GM19351 (cell line): ENCODE data around the gene MBTPS1.

Source experiments
- ATAC-seq: cut with Tn5 transposase; IDR thresholded peaks from one replicate; pipeline ENCODE4 v1.9.1; 2021; ENCODE audit warnings: mild to moderate bottlenecking, moderate library complexity; ENCODE audit not compliant: unreplicated experiment

Gene MBTPS1

DNA sequence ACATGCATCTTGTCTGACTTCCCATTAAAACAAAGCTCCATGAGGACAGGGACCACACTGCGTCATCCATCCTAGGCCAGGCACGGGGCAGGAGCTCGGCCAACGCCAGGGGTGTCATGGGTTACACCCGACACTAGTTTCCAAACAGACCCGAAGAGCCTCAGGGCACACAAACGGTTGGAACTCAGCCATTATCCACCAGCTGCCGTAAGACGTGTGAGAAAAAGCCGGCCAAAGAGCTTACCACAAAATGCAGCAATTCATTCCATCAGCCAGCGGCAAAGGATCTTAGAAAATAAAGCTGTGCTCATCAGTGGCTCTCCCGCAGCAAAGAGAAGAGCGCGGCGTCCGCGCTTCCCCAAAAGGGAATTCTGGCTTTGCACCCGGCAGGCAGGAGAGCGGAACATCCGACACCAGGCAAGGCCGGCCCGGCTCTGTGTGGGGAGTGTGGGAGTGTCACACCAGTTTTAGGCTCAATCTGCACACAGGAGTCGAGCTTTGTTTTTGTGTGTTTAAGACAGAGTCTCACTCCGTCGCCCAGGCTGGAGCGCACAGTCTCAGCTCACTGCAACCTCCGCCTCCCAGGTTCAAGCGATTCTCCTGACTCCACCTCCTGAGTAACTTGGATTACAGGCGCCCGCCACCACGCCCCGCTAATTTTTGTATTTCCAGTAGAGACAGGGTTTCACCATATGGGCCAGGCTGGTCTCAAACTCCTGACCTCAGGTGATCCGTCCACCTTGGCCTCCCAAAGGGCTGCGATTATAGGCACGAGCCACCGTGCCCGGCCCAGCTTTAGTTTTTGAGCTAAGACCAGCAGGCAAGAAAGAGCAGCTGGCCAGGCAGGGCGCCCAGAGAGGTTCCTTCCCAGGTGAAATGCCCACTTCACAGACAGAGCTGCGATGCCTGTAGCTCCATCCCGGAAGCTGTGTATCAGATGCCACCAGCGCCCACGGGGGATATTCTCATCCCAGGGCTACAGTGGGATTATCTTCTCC, 75.6 kb downstream of the MBTPS1 start:
- ATAC-seq: no peak

DNA sequence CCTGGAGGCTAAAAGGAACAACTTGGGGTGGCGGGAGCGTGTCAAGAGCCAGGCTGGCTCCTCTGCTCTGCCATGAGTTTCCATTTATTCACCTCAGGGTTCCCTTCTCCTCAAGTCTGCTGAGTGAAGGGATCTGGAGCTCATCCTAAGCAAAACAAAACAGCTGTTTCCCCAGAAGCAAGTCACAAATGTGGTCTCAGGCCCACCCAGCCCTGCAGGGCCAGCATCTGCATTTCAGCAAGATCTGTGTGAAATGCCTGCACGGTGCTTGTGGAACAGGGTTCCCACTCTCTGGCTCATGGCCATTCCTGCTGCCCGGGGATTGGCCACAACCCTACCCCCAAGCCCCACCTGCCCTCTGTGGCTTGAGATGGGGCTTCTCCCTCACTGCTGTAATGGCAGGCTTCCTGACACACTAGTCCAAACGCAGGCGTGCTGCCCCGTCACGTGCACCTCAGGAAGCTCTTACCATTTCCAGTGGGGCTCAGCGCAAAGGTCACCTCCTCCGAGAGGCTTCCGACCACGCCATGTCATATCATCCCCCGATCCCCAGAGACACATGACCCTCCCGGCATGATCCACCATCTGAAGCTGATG, 76.4 kb downstream of the MBTPS1 start:
- ATAC-seq: no peak

DNA sequence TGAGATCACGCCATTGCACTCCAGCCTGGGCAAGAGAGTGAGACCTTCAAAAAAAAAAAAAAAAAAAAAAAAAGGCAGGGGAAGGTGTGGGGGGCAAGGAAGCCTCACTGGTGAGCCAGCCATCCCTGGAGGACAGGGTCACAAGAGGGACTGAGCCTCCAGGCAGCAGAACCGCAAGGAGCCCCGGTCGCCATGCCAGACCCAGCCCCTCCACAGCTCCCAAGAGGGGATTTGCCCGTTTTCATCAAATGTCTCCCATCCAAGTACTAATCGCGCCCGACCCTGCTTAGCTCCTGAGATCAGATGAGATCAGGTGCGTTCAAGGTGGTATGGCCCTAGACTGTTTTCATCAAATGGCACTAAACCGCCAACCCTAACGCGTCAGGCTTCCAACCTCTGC, 77.0 kb downstream of the MBTPS1 start:
- ATAC-seq: no peak

DNA sequence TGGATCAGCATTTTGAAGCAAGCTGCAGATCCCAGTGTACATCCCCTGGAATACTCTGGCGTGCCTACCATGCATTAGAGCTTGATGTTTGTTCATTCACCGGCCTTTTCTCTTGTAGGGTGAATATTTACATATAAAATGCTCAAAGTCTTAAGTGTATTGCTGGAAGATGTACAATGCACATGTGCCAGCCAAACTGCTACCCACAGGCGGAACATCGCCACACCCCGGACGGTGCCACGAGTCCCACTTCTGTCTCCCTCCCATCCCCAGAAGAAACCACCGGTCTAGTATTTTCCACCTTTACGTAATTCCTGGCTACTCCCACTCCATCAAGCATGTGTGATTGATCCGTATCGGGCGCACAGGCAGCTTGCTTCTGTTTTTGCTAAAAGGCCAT, 78.3 kb downstream of the MBTPS1 start:
- no peak for ATAC-seq

DNA sequence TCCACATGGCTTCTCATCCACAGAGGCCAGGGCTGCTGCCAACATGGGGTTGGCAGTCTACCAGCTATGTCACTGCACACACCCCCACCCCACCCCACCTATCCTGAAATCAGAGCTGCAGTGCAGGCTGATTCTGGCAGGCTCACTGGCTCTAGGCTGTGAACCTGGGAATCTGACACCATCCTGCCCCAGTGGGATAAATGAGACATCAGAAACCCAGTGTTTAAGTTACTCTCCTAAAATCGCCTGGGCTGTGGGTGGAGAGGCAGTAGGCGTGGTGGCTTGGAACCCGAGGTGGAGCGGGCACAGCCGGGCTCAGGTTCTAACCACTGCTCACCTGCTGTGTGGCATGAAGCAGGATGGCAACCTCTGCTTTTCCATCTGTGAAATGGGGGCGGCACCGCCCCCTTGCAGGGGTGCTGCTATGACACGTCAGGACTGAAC, 79.7 kb downstream of the MBTPS1 start:
- no peak for ATAC-seq

DNA sequence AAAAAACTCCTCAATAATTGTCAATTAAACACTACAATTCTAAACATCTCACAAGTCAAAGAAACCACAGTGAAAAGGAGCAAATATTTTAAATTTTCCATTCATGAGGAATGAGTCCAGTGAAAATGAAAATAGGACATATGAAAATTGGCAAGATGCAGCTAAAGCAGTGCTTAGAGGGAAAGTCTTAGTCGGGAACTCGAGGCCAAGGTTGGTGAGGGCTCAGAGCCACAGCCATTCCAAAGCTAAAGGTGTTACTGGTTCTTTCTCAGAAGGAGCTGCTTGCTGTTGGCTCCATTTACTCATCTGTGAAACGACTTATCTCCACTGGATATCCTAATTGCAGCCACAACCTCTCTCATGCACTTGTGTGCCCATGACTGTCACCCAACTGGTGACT, 80.6 kb downstream of the MBTPS1 start:
- no peak for ATAC-seq

DNA sequence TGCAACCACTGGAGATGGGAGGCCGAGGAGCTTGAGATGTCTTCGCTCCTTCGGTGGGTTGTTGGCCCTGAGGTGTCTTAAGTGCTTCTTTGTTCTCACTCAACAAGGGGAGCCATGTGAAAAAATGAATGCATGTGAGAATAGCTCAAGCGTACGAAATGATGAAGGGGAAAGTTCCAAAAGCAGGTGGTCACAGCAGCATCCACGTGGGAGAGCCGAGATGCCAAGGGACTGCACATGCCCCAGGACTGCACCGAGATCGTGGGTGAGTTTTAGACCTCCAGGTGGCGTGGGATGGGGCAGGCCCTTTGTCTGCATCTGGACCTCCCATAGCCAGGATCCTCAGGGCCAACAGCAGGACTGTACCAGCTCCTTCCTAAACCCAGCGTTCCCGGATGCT, 82.2 kb downstream of the MBTPS1 start:
- ATAC-seq: no peak

DNA sequence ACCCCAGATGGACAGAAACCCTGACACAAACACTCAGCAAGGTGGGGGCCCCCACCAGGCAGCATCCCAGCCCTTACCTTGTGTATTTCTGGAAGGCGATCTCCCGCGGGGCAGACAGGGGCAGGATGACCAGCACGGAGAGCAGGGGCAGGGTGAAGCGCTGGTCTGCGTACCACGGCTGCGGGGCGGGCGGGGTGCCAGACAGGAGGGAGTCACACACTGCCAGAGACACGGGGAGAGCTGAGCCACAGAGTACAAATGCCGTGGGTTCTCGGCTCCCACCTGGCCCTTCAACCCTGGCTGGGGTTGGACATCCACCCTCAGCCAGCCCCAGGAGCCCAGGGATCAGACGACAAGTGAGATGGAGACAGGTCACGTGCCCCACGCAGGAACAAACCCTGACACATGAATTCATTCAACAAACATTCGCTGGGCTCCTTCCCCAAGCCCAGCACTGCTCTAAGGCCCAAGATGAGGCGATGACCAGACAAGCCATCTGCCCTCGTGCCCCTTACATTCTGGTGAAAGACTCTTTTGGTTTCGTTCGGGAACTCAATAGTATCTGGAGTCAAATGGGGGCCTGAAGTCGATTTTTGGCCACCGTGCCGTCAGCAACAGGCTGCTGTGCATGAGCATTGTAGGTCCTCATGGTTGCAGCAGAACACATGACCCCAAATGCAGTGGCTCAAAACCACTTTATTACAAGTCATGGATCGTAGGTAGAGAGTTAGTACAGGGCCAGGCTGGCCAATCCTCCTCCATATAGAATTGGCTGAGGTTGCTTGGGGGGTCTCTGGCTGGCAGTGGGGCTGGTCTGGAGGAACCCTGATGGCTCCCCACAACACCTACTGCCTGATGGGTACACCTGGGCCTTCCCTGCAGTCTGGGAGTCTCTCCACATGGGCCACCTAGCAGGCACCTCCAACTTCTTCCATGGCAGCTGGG, 83.2 kb downstream of the MBTPS1 start:
- ATAC-seq: no peak

DNA sequence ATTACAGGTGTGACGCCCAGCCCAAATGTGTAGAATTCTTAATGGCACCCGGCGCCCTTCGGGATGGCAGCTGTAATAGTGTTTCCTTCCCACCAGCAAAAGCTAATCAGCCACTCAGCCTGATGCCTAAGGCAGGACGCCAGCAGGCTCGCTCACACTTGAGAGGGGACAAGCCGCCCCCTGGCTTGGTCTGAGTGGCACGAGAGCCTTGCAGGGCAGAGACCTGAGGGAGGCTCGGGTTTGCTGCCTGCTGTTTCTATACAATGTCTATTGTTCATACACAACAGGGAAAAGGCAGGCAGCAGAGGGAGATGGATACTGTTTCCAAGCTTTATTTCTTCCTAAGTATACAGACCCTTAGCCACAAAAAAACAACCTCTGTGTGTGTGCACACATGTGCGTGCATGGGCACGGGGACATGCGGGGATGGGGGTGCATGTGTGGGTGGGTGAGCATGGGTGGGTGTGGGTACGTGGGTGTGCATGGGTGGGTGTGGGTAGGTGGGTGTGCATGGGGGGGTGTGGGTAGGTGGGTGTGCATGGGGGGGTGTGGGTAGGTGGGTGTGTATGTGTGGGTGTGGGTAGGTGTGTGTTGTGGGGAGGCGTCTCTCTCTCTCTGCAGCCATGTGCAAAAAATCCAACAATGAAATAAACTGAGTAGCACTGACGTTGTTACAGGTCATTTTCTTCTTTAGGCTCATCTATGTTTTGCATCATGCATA, 84.1 kb downstream of the MBTPS1 start:
- no peak for ATAC-seq

DNA sequence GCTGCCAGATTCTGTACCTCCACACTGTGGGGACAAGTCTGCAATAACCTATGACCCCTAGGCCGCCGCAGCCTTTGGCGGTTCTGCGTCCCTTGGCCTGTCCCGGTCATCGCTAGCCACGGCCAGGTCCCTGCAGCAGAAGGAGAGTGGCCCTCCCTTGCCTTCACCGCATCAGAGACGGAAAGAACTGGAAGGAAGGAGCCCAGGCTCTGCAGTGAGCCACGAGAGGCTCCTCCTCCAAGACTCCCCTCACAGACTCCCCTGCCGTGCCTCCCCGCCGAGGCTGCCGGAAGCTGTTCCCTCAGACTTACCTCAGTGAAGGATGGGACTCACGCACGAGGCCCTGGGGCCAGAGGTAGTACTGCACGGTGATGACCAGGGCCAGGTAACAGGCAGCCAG, 85.2 kb downstream of the MBTPS1 start:
- ATAC-seq: no peak

DNA sequence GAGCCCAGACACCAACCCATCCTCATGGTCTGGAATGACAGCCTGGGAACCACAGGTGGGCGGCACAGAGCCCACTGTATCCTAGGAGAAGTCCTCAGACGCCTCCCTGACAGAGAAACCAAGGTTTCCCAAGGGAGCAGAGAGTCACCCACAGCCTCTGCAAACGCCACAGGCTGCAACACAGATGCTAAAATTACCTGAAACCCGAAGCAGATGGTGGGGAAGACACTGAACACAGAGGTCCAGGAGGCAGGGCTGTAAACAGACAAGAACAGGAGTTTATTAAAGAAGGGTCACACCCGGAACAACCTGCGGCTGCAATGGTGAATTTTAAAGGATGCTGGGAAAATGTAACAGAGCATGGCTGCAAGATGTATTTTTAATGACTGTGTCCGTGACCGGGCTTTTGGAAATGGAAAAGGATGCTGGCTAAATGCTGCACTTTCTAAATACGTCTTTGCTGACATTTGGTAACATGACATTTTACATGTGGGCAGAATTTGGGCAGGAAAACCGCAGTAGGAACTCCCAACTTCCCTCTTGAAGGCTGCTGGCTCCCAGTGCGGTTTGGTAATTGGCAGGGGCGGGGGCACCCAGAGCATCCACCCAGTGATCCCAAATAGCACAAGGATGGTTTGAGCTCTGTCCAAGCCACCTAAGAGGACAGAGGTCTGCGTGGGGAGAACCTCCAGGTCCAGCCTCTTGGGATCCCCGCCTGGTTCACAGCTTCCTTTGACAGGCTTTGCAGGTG, 87.3 kb downstream of the MBTPS1 start:
- no peak for ATAC-seq

DNA sequence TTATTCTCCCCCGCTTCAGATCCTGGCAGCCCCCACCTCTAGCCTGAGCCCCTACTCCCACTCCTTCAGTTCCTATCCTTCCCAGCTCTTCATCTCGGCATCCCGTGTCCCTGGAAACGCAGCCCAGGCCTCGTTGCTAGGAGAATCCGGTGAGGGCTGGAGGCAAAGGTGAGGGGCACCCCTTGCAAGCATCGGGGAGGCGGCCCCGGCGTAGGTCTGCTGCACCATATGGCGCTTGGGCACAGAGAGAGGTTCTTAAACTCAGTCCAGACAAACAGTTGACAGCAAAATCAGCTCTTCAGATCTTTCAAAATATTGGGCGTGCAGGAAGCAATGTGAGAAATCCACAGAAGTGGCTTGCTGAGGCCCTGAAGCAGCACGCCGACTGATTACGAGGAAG, 89.1 kb downstream of the MBTPS1 start:
- ATAC-seq: no peak

DNA sequence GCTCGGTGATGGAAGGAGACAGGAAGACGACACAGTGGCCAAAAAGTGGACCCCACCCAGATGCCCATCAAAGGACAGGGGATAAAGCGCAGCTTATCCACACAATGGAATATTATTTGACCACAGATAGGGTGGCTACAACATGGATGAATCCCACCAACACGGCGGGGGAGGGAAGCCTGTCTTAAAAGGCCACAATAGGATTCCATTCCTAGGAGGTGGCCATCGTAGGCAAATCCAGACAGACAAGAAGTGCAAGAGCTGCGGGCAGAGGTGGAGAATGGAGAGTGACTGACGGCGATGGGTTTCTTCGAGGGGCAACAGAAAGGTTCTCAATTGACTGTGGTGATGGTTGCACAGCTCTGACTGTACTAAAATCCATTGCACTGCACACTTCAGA, 90.1 kb downstream of the MBTPS1 start:
- ATAC-seq: no peak

DNA sequence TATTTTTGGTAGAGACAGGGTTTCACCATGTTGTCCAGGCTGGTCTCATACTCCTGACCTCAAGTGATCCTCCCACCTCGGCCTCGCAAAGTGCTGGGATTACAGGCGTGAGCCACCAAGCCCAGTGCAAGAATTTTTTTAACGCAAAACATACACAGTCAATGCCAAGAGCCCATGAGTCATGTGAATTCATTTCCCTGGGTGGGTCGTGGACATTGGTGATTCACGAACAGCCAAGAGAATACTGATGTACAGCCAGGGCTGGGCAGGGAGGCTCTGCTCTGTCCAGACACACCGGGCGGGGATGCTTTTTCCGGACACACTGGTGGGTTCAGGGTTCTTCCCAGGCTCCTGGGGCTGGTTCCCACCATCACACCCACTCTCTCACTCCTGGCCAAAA, 91.9 kb downstream of the MBTPS1 start:
- no peak for ATAC-seq

DNA sequence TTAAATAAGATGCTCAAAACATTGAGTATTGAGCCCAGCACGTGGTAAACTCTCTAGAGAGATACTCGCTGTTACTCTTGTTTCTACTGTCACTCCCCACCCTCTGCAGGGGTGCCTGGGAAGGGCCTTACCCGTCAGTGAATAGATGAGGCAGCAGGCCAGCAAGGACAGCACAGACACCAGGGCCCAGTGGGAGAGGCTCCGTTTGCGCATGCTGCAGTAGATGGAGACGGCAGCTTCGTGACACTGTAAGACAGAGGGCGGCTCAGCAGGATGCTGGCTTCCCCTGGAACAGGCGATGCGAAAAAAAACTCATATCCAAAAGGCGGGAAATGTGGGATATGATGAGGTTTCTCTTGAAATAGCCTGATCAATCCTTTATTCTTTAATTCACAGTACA, 94.1 kb downstream of the MBTPS1 start:
- ATAC-seq: no peak

DNA sequence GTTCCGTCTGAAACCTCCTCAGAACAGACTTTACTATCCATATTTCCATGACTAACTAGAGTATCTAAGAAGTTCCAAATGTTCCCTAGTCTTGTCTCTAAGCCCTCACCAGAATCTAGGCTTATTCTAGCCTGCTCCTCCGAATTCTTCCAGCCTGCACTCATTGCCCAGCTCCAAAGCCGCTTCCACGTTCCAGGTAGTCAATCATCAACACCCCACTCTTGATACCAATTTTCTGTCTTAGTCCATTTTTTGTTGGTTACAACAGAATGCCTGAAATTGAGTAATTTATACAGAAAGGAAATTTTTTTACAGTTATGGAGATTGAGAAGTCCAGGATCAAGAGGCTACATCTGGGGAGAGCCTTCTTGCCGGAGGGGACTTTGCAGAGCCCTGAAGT, 95.3 kb downstream of the MBTPS1 start:
- ATAC-seq: no peak

DNA sequence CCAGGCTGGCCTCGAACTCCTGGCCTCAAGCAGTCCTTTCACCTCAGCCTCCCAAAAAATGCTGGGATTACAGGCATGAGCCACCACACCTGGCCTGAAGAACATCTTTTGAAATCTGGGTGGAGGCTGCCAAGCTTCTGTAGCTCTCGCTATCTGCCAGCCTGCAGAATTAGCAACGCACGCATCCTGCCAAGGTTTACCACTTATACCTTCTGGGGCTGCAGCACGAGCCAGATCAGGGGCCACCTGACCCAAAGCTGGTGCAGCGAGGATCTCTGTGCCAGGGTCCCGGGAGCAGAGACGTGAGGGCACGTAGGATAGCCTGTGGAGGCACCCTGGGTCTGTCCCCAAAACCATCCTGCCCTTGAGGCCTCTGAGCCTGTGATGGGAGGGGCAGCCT, 96.4 kb downstream of the MBTPS1 start:
- no peak for ATAC-seq

DNA sequence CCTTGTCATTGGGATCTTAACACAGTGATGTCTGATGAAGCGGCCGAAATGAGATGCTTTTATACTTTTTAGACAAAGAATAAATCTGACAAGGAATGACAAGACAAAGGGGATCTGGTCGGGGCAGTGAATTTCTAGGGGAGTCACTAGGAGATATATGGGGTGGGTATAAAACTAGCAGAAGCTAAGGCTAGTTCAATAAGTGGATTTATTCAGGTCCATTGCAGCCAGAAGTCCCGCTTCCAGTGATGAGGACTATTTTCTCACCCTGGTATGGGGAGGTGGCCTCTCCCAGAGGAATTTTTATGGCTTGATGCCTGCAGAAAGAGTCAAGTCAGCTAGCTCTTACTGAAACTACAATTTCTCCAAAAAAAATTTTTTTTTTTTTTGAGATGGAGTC, 98.0 kb downstream of the MBTPS1 start:
- no peak for ATAC-seq

DNA sequence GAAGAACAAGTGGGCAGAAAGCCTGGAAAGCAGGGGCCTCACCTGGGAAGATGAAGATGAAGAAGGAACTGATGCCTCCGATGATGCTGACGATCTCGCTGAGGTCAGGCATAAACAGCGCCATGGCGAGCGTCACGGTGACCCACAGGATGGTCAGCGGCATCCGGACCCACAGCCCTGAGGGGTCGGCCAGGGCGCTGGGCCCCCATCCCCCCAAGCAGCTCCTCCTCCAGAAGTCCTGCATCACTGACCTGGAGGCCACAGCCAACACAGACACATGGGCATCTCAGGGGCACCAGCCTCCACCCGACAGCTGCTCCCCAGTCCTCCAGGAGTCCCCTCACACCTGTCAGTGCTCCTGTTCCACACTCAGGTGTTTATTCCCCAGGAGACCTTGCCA, 100.3 kb downstream of the MBTPS1 start:
- ATAC-seq: no peak

DNA sequence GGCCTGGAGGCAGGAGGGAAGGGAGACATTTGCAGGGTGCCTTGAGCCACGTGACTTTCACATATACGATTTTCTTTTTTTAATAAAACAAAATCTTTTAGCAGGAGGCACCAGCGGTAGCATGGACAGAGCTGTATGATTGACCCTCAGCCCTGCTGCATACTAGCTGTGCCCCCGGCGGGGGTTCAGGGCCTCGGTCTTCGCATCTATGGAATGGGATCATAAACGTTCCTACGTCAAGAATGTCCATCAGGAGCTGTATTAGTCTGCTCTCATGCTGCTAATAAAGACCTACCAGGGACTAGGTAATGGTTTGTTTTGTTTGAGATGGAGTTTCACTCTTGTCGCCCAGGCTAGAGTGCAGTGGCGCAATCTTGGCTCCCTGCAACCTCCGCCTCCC, 101.3 kb downstream of the MBTPS1 start:
- no peak for ATAC-seq
